Nephron (organoid): ENCODE measurements around the gene HMG20B.

Source experiments
- H3K27ac Mint-ChIP-seq, 3 experiments: 2 replicates each; pipeline ENCODE4 v1.8.0; 2020; ENCODE audit warnings: mixed read lengths in 3 of 3, mild to moderate bottlenecking in 2 of 3, moderate library complexity in 1 of 3
- H3K27me3 Mint-ChIP-seq: 2 replicates; pipeline ENCODE4 v1.8.0; 2021; ENCODE audit warnings: low read depth, mild to moderate bottlenecking, moderate library complexity, mixed read lengths
- H3K36me3 Mint-ChIP-seq: 2 replicates; pipeline ENCODE4 v1.8.0; 2020; ENCODE audit warnings: low read depth, mixed read lengths
- H3K4me1 Mint-ChIP-seq: 2 replicates; pipeline ENCODE4 v1.8.0; 2020; ENCODE audit warnings: mixed read lengths
- H3K4me3 Mint-ChIP-seq, 3 experiments: 2 replicates each; pipeline ENCODE4 v1.8.0; 2020; ENCODE audit warnings: mild to moderate bottlenecking in 3 of 3, mixed read lengths in 3 of 3, moderate library complexity in 2 of 3
- H3K9me3 Mint-ChIP-seq: 2 replicates; pipeline ENCODE4 v1.8.0; 2020; ENCODE audit warnings: mixed read lengths
- TF ChIP-seq, protein P1 (sequence below), 3 experiments: fragments of 200-600 bp; sonication (generic); IDR thresholded peaks; one replicate each; pipeline ENCODE4 v1.5.0; 2021; ENCODE audit warnings: antibody characterized with exemption in 3 of 3; ENCODE audit not compliant: unreplicated experiment in 3 of 3

HMG20B gene

DNA sequence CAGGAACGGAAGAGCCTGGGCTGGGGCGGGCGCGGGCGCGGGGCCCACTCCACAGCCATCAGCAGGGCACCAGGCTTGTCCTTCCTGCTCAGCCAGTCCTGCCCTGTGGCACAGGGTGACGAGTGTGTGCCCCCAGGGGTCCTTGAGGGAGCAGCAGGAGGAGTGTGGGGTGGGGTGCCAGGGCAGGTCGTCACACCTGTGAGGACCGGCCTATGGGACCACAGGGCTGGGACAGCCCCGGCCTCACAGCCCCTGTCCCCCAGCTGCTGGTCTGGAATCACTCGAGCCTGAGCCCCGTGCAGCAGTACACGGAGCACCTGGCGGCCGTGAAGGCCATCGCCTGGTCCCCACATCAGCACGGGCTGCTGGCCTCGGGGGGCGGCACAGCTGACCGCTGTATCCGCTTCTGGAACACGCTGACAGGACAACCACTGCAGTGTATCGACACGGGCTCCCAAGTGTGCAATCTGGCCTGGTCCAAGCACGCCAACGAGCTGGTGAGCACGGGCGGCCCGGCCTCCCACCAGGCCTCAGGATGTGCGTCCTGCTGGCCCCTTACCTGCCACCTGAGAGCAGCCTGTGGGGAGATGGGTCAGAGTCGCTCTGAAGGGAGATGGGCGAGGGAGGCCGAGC is 40.5 kb upstream of the HMG20B start:
- TF ChIP-seq, protein P1, sequence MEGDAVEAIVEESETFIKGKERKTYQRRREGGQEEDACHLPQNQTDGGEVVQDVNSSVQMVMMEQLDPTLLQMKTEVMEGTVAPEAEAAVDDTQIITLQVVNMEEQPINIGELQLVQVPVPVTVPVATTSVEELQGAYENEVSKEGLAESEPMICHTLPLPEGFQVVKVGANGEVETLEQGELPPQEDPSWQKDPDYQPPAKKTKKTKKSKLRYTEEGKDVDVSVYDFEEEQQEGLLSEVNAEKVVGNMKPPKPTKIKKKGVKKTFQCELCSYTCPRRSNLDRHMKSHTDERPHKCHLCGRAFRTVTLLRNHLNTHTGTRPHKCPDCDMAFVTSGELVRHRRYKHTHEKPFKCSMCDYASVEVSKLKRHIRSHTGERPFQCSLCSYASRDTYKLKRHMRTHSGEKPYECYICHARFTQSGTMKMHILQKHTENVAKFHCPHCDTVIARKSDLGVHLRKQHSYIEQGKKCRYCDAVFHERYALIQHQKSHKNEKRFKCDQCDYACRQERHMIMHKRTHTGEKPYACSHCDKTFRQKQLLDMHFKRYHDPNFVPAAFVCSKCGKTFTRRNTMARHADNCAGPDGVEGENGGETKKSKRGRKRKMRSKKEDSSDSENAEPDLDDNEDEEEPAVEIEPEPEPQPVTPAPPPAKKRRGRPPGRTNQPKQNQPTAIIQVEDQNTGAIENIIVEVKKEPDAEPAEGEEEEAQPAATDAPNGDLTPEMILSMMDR (IDR thresholded peaks at IDR 0.05; ENCODE audit: unreplicated experiment in 3 of 3), result no peak
- Mint-ChIP-seq H3K27me3 (no peaks in the 10 kb centered on the region), H3K9me3 (no peaks in the 10 kb centered on the region)

DNA sequence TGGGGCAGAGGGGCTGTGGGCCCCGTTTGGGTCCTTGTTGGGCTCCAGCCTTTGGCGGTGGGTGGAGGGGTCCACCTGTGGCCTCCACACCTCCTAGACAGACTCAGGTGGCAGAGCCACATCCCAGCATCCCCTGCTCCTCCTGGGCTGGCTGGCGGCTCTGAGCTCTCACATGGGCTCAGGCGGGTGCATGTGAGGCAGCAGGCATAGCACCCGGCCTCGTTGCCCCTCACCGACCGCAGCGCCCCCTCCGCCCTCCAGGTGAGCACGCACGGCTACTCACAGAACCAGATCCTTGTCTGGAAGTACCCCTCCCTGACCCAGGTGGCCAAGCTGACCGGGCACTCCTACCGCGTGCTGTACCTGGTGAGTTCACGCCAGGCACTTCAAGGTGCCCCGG is 39.7 kb upstream of the HMG20B start:
- Mint-ChIP-seq H3K27me3 (no peaks in the 10 kb centered on the region), H3K9me3 (no peaks in the 10 kb centered on the region), H3K4me3 (no peak overlapping the region), H3K27ac (no peak overlapping the region), H3K36me3 (peaks cover 22% of the 10 kb centered on the region), H3K4me1 (no peaks in the 10 kb centered on the region)
- TF ChIP-seq, protein P1 (IDR thresholded peaks at IDR 0.05; ENCODE audit: unreplicated experiment in 3 of 3), result no peak

More for the DNA sequence above, 40.5 kb upstream of the HMG20B start:
- no peak overlapping the region for H3K27ac Mint-ChIP-seq
- H3K4me3 Mint-ChIP-seq, result no peak overlapping the region
- no peaks in the 10 kb centered on the region for H3K4me1 Mint-ChIP-seq
- H3K36me3 Mint-ChIP-seq, result peaks cover 22% of the 10 kb centered on the region

DNA sequence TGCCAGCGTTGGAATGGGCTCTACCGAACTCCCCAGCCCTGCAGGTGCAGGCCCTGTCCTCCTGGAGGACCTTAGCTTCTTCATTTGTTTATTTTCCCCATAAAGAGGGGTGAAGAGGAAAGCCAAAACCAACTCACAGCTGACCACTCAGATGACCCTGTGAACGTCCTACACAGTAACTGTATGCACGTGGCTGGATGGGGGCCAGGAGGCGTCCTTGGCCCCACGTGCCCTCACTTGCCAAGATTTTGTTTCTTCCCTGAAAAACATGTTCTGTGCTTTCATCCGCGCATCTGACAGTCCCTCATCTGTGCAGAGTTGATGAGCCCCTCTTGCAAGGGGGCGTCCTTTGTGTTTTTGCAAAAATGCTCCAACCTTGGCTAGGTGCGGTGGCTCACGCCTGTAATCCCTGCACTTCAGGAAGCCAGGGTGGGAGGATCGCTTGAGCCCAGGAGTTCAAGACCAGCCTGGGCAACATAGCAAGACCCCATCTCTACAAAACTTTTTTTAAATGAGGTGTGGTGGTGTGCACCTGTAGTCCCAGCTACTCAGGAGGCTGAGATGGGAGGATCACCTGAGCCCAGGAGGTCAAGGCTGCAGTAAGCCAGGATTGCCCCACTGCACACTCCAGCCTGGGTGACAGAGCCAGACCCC is 39.1 kb upstream of the HMG20B start:
- H3K36me3 Mint-ChIP-seq, result peaks cover 22% of the 10 kb centered on the region
- no peak overlapping the region for H3K4me3 Mint-ChIP-seq
- no peaks in the 10 kb centered on the region for H3K27me3 Mint-ChIP-seq

DNA sequence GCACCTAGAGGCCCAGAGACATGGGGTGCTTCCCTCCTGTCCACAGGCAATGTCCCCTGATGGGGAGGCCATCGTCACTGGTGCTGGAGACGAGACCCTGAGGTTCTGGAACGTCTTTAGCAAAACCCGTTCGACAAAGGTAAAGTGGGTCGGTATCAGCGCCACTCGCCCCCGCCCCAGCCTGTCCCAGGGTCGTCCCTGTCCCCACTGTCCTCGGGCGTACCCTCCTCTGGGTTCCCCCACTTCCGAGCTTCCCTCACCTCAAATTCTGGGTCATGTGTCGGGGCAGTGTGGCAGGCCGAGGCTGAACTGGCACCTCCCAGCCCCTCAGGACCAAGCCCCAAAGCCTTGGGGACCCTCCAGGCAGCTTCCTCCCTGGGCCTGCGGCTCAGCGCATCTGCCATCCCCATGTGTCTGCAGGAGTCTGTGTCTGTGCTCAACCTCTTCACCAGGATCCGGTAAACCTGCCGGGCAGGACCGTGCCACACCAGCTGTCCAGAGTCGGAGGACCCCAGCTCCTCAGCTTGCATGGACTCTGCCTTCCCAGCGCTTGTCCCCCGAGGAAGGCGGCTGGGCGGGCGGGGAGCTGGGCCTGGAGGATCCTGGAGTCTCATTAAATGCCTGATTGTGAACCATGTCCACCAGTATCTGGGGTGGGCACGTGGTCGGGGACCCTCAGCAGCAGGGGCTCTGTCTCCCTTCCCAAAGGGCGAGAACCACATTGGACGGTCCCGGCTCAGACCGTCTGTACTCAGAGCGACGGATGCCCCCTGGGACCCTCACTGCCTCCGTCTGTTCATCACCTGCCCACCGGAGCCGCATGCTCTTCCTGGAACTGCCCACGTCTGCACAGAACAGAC is 38.1 kb upstream of the HMG20B start:
- Mint-ChIP-seq H3K4me1 (no peaks in the 10 kb centered on the region), H3K27ac (no peak overlapping the region), H3K27me3 (no peaks in the 10 kb centered on the region), H3K9me3 (no peaks in the 10 kb centered on the region), H3K36me3 (peaks cover 22% of the 10 kb centered on the region), H3K4me3 (no peak overlapping the region)
- TF ChIP-seq, protein P1 (IDR thresholded peaks at IDR 0.05; ENCODE audit: unreplicated experiment in 3 of 3), result no peak

More for the DNA sequence above, 39.1 kb upstream of the HMG20B start:
- TF ChIP-seq, protein P1 (IDR thresholded peaks at IDR 0.05; ENCODE audit: unreplicated experiment in 3 of 3), result no peak
- Mint-ChIP-seq H3K27ac (no peak overlapping the region), H3K9me3 (no peaks in the 10 kb centered on the region), H3K4me1 (no peaks in the 10 kb centered on the region)

DNA sequence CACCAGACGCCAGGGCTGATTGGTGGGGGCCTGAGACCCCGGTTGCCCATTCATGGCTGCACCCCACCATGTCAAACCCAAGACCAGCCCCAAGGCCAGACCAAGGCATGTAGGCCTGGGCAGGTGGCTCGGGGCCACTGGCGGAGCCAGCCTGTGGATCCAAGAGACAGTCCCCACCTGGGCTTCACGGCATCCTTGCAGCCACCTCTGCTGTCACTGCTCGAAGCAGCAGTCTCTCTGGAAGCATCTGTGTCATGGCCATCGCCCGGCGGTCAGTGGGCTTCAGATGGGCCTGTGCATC is 37.6 kb upstream of the HMG20B start:
- Mint-ChIP-seq H3K27ac (no peak overlapping the region), H3K4me1 (no peaks in the 10 kb centered on the region), H3K4me3 (no peak overlapping the region), H3K27me3 (no peaks in the 10 kb centered on the region), H3K9me3 (no peaks in the 10 kb centered on the region), H3K36me3 (peaks cover 22% of the 10 kb centered on the region)
- TF ChIP-seq, protein P1 (IDR thresholded peaks at IDR 0.05; ENCODE audit: unreplicated experiment in 3 of 3), result no peak
